Activated naive CD4-positive, alpha-beta T cell treated with anti-CD3 and anti-CD28 coated beads, Interleukin-2, amount 50 U/mL, for 16 hours (primary cell): ENCODE data around the gene LSP1.
"Not testable (repeated sequence)": the region's sequence is repeated elsewhere in the genome, so short reads cannot be mapped to it uniquely, and the experiment has no call there.

ENCODE experiments used
- DNase-seq: peaks from one replicate; pipeline ENCODE4 v3.0.0-alpha.2; 2020

Gene LSP1, protein sequence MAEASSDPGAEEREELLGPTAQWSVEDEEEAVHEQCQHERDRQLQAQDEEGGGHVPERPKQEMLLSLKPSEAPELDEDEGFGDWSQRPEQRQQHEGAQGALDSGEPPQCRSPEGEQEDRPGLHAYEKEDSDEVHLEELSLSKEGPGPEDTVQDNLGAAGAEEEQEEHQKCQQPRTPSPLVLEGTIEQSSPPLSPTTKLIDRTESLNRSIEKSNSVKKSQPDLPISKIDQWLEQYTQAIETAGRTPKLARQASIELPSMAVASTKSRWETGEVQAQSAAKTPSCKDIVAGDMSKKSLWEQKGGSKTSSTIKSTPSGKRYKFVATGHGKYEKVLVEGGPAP

DNA sequence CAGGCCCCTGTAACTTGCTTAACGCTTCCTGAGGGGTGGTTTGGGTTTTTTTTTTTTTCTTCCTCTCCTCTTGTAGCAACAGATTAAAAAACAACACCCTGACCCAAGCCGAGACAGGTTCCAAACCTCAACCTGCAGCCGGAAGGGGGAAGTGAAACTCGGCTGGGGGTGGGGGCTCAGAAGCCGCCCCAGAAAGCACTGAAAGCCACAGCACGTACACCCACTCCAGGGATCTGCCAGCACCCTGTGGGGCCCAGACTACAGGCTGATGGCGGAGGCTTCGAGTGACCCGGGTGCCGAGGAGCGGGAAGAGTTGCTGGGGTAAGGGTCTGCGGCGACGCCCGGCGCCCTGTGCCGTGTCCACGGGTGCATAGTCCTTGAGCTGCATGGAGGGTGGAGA, at the start of gene LSP1:
LSP1 (plus strand) TSS at position 208 of the 400 bp plus-strand sequence; CDS start at position 269, 61 bp downstream.
- DNase-seq, result peak; percentile 75

DNA sequence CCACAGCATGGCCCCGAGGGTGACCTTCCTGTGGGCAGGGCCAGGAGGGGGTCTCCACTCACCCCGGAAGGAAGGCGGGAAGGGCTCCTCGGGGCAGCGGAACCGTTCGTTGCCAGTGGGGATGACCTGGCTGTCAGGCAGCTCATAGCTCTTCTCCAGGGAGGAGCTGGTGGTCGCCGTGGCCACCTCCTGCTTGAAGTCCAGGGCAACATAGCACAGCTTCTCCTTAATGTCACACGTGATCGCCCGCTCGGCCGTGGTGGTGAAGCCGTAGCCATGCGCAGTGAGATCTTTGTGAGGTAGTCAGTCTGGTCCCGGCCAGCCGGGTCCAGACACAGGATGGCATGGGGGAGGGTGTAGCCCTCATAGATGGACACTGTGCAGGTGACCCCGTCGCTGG, 49.6 kb upstream of the LSP1 start:
- no peak for DNase-seq

DNA sequence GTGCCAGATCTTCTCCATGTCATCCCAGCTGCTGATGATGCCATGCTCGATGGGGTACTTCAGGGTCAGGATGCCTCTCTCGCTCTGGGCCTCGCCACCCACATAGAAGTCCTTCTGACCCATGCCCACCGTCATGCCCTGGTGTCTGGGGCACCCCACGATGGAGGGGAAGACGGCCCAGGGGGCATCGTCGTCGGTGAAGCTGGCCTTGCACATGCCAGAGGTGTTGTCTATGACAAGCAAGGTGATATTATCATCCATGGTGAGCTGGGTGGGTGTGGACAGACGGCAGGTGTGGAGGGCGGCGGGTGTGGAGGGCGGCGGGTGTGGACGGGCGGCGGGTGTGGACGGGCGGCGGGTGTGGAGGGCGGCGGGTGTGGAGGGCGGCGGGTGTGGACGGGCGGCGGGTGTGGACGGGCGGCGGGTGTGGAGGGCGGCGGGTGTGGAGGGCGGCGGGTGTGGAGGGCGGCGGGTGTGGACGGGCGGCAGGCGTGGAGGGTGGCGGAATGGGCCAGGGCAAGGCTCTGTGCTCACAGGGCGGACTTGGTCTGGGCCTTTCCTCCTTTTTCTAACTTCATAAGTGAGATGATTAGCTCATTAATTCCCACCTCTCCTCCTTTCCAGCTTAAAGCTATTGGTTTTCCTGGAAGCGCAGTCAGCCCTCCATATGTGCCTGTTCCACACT, 48.9 kb upstream of the LSP1 start:
- not testable (repeated sequence) for DNase-seq

DNA sequence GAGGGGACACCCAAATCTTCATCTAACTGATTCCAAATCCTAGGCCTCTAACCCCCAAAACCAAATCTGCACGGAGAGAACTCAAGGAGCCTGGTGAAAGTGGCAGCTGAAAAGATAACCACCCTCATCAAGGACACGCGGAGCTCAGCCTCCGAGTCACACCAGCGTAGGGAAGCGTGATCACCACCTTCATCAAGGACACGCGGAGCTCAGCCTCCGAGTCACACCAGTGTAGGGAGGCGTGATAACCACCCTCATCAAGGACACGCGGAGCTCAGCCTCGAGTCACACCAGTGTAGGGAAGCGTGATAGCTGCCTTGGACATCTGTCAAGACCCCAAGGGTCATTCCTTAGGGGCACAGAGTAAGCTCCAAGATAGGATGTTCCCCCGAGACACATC, 47.4 kb upstream of the LSP1 start:
- DNase-seq, result no peak

DNA sequence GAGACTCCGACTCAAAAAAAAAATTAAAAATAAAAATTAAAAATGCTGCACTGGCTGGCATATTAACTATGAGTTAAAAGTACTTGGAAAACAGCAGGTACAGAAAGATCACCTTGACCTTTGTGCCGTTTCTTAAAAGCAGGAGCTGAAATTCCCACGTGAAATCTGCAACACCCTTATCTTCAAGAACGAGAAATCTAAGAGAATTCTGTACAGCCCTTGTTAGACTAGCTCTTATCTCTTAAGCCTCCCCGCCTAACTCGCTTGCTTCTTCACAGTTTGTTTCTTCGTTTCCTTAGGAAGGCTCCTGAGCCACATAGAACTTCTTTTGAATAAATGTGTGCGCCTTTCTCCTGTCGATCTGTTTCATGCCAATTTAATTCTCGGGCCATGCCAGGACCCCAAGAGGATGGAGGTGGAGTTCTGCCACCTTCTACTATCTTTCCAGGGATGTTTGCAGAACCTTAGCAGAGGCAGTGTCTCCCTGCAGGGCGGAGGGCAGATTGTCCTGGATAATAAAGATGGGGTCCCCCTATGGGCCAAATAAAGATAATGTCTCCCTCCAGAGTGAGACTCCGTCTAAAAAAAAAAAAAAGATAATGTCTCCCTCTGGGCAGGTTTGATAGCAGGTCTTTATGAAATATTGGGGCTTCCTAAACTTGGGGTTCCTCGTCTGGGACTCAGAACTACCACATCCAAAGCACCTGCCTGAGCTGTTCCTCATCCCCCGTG, 45.5 kb upstream of the LSP1 start:
- no peak for DNase-seq

DNA sequence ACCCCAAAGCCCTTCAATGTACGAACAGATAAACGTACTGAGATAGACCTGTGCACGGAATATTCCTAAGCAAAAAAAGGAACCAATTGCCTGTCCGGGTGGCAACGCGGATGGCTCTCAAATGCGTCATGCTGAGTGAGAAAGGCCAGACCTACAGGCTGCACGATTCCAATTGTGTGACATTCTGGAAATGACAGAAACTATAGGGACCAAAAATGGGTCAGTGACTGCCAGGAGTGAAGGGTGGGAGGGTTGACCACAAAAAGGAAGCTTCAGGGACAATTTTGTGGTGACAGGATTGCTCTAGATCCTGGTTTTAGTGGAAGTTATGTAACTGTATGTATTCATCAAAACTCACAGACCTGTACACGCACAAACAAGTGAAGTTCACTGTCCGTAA, 42.1 kb upstream of the LSP1 start:
- no peak for DNase-seq

DNA sequence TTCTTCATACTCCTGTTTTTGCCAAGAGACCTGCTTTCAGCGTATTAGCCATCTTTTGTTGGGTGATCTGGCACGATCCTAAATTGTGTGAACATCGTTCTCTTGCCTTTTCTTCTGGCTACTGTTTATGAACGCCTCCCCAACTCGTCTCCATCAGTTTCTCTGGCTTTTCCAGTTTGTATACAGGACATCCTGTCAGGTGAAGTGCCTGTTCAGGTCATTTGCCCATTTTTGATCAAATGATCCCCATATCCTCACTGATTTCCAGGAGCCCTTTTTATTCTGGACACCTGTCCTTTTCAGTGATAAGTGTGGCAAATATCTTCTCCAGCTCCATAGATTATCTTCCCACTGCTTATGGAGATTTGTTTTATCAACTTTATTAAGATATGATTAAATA, 40.6 kb upstream of the LSP1 start:
- no peak for DNase-seq

DNA sequence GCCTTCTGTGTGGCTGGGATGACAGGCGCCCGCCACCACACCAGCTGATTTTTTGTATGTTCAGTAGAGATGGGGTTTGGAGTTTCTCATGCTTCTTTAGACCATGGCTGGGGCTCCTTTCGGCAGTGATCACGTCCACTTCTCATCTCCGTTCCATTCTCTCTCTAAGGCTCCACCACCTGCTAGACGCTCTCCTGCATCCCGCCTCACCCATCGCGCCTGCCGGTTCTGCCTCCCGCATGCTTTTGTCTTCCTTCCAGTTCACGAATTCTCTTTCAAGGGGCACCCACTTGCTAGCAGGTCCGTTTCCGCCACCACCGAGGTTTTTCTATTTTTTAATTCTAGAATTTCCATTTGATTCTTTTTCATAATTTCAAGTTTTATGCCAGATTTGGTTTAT, 40.1 kb upstream of the LSP1 start:
- no peak for DNase-seq

DNA sequence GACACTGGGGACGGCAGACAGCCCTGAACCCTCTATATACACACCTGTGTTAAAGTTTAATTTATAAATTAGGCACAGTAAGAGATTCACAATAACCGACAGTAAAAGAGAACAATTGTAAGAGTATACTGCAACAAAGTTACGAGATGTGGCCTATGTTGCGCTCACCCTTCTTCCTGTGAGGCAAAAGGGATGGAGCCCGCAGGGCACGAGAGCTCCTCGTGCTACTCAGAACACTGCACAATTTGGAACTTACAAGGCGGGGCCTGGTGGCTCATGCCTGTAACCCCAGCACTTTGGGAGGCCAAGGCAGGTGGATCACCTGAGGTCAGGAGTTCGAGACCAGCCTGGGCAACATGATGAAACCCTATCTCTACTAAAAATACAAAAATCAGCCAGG, 39.5 kb upstream of the LSP1 start:
- DNase-seq, result not testable (repeated sequence)

DNA sequence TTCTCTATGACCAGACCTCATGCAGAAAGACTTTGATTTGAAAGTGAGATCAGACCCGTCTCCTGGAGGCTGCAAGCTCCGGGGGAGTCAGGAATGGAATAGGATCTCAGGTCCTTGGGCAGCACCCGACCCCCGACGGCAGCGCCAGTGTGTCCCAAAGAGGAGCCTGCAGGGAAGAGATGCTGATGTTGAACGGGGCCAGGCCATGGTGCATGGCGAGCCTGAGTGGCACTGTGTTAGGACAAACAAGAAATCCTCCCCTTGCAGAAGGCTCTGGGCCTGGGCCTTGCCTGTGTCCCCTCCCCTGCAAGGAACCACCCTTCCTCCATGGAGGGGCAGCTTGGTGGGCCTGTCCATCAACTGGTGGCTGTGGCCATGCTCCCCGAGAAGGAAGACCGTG, 38.2 kb upstream of the LSP1 start:
- DNase-seq, result no peak

DNA sequence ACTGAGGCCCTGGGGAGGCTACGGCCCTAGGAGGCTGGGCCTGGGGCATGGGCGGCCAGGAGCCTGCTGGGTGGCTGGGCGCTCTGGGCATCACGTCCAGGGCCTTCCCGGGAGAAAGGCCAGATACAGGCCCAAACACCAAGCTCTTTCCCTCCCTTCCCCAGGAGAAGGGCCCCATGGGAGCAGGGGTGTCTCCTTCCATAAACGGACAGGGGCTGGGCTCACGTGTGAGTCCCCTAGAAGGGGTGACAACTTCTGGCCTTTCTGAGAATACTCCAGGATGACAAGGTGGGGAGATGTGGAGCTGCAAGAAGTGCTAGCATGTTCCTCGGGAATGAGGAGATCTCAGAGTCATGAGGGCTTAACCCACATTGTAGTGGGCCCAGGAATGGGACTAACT, 37.6 kb upstream of the LSP1 start:
- no peak for DNase-seq

DNA sequence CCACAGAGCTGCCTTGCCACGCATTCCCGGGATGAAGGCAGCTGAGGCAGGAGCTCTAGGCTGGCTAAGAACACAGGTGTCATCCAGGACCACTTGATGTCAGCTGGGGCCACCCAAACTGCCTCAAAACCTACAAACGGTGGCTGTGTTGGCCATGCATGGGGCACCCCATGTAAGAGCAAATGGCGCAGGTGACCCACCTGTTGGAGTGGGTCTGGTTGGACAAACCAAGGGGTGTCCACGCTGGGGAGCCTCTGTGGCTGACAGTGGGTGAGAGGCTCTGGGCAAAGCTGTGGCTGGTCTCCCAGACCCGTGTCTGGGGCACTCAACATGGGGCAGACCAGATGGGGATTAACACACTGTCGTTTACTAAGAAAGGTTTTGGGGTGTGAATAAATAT, 37.1 kb upstream of the LSP1 start:
- no peak for DNase-seq

DNA sequence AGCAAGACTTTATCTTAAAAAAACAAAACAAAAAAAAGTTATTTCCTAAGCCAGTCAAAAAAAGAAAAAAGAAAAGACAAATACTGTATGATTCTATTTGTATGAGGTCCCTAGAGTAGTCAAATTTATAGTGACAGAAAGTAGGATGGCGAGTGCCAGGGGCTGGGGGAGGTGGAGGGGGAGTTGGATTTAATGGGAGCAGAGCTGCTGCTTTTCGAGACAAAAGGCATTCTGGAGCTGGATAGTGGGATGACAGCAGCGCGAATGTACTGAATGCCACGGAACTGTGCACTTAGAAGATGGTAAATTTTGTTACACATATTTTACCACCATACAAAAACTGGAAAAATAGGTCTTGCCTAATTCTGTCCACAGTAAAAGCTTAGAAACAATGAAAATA, 35.9 kb upstream of the LSP1 start:
- DNase-seq, result no peak

DNA sequence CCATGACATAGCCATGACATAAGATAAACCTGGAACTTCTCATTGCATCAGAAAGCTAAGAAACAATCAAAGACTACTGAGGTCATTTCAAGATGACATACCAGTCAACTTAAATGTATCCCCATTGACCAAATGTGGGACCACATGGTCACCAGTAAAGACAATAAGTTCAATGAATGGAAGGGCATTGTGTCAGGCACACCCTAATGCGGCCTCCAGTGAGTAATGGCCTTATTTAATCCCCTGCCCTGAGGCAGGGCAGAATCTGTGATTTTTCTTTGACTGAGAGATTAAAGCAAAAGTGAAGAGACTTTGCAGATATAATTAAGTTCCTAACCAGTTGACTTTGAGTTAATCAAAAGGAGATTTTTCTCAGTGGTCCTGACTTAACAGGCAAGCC, 35.4 kb upstream of the LSP1 start:
- DNase-seq, result no peak

DNA sequence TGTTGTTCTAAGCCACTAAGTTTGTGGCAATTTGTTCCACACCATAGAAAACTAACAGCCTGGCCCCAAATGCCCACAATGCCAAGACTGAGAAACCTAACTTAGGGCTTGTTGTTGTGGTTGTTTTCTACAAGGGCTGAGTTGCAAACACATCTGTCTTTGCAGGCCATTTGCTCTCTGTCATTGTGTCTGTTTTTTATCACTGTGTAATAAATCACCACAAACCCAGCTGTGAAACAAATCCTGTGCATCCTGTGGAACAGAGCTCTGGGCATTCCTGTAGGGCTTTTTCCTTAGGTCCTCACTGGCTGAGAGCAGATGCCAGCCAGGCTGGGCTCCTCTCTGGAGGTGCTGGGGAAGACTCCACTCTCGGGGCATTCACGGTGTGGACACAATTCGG, 33.8 kb upstream of the LSP1 start:
- DNase-seq, result no peak

DNA sequence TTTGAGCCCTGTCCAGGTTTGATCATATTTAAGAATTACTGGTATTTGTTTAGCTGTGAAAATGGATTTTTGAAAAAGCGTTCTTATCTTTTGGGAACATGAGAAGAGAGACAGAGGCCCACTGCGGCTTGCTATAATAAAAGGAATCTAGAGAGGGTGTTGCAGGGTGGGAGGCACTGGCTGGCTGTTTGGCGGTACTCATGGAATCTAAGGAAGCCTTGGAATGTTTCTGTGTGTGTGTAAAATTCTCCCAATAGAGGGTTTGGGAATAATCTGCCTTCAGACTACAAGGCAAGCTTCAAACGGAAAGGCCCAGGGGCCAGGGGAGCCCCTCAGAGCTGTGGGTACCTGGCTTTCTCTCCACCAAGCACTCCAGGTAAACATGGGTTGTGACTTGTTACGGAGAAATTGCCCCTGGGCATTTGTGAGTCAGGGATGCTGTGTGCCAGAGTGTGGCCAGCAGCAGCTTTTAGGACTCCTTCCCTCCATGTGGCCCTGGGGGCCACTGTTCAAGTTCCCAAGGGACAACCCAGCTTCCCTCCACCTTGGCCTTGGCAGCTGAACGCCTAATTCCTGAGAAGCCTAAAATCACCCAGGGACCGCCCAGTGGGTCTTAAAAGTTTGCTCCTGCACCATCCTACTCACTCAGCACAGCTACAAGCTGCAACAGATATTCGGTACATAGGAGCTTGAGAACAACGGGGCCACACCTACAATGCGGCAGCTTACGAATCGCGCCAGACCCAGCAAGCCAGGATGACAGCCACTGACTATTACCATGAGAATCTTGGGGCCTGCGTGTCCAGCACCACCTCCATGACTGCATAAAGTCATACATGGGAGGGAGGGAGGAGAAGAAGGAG, 32.2 kb upstream of the LSP1 start:
- DNase-seq, result no peak

DNA sequence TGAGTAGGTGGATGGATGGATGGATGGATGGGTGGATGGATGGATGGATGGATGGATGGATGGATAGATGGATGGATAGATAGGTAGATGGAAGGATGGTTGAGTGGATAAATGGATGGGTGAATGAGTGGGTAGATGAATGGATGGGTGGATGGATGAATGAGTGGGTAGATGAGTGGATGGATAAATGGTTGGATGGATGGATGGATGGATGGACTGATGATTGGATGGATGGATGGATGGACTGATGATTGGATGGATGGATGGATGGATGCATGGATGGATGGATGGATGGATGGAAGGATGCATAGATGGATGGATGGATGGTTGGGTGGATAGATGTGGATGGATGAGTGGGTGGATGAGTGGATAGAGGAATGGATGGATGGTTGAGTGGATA, 31.3 kb upstream of the LSP1 start:
- DNase-seq, result no peak

DNA sequence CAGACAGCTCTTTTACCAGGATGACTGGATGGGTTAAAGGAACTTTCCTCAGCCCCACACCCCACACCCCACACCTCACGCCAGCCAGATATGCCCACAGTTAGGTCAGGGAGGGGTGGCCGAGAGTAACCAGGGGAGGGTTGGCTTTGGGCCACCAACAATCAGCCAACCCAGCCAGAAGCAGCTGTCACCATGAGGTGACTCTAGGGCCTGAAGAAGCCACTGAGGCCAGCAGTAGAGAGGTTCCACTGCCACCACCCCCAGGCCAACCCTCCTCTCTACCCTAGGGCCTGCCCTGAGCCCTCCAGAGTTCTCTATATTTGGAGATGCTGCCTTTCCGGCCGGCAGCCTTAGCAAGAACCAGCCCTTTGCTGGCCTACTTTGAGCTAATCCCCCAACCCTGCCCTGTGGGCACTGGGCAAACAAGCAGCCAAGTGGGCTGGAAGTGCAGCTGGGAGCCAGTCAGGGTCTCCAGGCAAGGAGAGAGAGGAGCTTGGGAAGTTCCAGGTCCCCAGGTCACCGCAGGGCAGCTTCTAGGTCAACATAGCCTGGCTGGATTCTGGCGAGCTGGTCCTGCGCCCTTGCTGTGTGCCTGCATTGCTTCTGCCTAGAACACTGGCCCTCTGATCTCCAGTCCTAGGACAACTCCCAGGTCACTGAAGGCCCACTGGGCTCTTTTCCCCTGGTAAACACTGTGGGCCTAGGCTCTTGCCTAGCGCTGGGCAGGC, 30.1 kb upstream of the LSP1 start:
- DNase-seq, result no peak

DNA sequence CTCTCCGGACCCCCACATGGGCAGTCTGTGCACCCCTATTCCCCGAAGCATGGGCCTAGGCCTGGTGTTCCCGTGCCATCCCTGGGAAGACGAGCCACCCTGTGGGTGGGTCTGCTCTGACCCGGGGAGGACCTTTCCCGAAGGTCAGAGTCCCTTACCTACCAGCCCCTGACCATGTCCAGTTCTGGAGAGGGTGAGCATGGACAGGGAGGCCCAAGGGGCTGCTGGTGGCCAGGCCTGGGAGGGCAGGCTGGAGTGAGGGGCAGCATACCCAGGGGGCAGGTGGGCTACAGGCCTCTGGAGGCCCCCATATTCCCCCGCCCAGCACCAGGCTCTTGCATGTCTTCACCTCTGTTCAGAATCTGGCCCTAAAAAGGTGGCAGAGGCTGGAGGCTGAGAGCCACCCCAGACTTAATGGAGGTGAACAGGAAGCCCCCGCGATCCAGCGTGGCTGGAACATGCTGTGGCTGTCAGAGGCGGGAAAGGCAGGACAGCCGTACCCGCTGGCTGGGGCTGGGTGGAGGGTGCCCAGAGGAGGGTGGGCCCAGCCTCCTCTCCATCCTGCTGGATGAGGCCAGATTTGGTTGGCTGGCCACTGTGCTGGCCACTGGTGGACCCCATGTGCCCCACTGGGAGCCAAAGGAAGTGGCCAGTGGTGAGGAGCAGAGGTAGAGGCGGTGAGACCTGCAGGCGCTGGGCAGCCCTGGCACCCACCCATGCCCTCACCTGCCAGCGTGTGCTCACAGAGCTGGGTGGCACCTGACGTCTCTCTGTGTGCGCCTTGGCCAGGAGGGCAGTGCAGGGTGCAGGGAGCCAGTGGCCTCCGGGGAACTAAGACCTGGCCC, 29.3 kb upstream of the LSP1 start:
- no peak for DNase-seq

DNA sequence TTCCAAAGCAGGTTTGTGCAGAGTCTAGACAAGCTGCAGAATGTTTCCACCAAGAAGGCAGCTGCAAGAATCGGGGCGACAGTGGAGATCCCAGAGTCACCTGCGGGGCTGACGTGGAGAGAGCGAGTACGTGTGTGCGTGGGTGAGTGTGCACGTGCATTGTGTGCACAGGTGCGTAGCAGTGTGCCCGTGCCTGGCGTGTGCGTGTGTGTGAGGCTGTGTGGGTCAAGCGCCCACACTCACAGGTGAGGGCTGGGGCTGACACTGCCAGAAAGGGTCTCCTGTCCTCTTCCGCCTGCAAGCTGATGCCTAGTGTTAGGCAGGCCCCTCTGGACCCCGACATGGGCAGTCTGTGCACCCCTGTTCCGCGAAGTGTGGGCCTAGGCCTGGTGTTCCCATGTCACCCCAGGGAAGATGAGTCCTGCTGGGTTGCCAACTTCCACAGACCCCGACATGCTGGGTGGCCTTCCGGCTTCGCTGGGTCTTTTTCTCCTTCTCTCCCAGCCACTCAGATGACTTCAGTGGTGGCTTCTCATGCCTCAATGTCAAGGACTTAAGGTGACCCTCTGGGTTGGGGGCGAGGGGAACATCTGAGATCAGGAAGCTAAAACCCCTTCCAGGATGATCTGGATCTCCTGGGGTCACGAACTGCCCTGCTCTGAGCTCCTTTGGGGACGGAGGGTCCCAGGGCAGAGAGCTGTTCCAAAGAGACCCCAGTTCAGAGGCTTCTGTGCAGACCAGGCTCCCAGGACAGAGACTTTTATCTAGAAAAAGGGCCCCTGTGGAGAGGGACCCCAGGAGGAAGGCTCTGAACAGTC, 28.5 kb upstream of the LSP1 start:
- DNase-seq, result no peak
